OCI-LY3 (cell line): ENCODE measurements around the gene JAZF1.

Experiments
- H2AFZ ChIP-seq: fragments of 200-600, 300-600 bp; shearing (Covaris generic); 2 replicates; pipeline ENCODE4 v1.6.0; 2014; ENCODE audit warnings: antibody characterized with exemption, low read depth, low read length
- H3K27ac ChIP-seq: fragments of 200-600, 300-600 bp; sonication (generic); 2 replicates; pipeline ENCODE4 v1.5.1; 2014; ENCODE audit warnings: mild to moderate bottlenecking, low read length, moderate library complexity, mixed read lengths
- H3K27me3 ChIP-seq: fragments of 200-600, 300-600 bp; sonication (generic); 2 replicates; pipeline ENCODE4 v1.6.1; 2014; ENCODE audit warnings: low read depth, low read length, mixed read lengths
- H3K36me3 ChIP-seq: fragments of 200-600, 300-600 bp; sonication (generic); replicated peaks from 2 replicates; pipeline ENCODE3; 2014; ENCODE audit warnings: low read depth, low read length, mixed read lengths
- H3K4me1 ChIP-seq: fragments of 300-600, 200-600 bp; sonication (generic); 2 replicates; pipeline ENCODE4 v1.6.1; 2014; ENCODE audit warnings: low read length, mixed read lengths
- H3K4me2 ChIP-seq: fragments of 200-600, 300-600 bp; sonication (generic); 2 replicates; pipeline ENCODE4 v1.6.1; 2014; ENCODE audit warnings: low read length, mixed read lengths
- H3K4me3 ChIP-seq: fragments of 300-600, 200-600 bp; sonication (generic); 2 replicates; pipeline ENCODE4 v1.5.1; 2014; ENCODE audit warnings: antibody characterized with exemption, mild to moderate bottlenecking, low read length, moderate library complexity
- H3K79me2 ChIP-seq: fragments of 300-600, 200-600 bp; shearing (Covaris generic); 2 replicates; pipeline ENCODE4 v1.6.1; 2014; ENCODE audit warnings: mild to moderate bottlenecking, low read length, mixed read lengths
- H3K9ac ChIP-seq: fragments of 300-600, 200-600 bp; shearing (Covaris generic); 2 replicates; pipeline ENCODE4 v1.6.0; 2014; ENCODE audit warnings: mild to moderate bottlenecking, low read length, moderate library complexity
- H3K9me3 ChIP-seq: fragments of 200-600, 300-600 bp; shearing (Covaris generic); 2 replicates; pipeline ENCODE4 v1.6.1; 2014; ENCODE audit warnings: low read length, mixed read lengths; ENCODE audit not compliant: insufficient read depth
- H4K20me1 ChIP-seq: fragments of 200-600, 300-600 bp; sonication (generic); 2 replicates; pipeline ENCODE4 v1.6.1; 2016; ENCODE audit warnings: low read length, mixed read lengths; ENCODE audit not compliant: insufficient read depth
- EZH2phosphoT487 ChIP-seq: fragments of 200-600 bp; shearing (Covaris generic); IDR thresholded peaks from 2 replicates; pipeline ENCODE4 v1.6.1; 2018; ENCODE audit warnings: antibody characterized with exemption, mixed run types, low read depth
- TF ChIP-seq, protein P1 (sequence below): fragments of 200-600, 300-600 bp; sonication (generic); IDR thresholded peaks from 2 replicates; pipeline ENCODE4 v1.5.1; 2014; ENCODE audit warnings: antibody characterized with exemption, low read length, low read depth

JAZF1 gene

GRCh38 chr7:28155019-28155660 is 25.5 kb downstream of the JAZF1 start:
- no peak overlapping the region for H2AFZ ChIP-seq
- peak overlapping the region; percentile 99 for H3K27ac ChIP-seq
- peaks cover 10% of the 10 kb centered on the region for H3K79me2 ChIP-seq
- peak; percentile 84 for TF ChIP-seq EZH2phosphoT487
- TF ChIP-seq, protein P1, sequence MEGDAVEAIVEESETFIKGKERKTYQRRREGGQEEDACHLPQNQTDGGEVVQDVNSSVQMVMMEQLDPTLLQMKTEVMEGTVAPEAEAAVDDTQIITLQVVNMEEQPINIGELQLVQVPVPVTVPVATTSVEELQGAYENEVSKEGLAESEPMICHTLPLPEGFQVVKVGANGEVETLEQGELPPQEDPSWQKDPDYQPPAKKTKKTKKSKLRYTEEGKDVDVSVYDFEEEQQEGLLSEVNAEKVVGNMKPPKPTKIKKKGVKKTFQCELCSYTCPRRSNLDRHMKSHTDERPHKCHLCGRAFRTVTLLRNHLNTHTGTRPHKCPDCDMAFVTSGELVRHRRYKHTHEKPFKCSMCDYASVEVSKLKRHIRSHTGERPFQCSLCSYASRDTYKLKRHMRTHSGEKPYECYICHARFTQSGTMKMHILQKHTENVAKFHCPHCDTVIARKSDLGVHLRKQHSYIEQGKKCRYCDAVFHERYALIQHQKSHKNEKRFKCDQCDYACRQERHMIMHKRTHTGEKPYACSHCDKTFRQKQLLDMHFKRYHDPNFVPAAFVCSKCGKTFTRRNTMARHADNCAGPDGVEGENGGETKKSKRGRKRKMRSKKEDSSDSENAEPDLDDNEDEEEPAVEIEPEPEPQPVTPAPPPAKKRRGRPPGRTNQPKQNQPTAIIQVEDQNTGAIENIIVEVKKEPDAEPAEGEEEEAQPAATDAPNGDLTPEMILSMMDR: no peak
- peak overlapping the region; percentile 68 for H3K9ac ChIP-seq
- no peaks in the 10 kb centered on the region for H4K20me1 ChIP-seq
- H3K36me3 ChIP-seq: no peaks in the 10 kb centered on the region
- peaks cover 69% of the 10 kb centered on the region for H3K4me1 ChIP-seq
- H3K9me3 ChIP-seq: no peaks in the 10 kb centered on the region
- 0 out of 2 replicates have a peak, but pooled peaks cover 4% of the 10 kb centered on the region for H3K27me3 ChIP-seq
- H3K4me3 ChIP-seq: peak overlapping the region; percentile 68
- peak overlapping the region; percentile 93 for H3K4me2 ChIP-seq

GRCh38 chr7:28152594-28152993 is 28.0 kb downstream of the JAZF1 start:
- Histone ChIP-seq H3K9ac (peak overlapping the region; percentile 53), H3K9me3 (no peaks in the 10 kb centered on the region), H3K27ac (peak overlapping the region; percentile 90), H3K4me3 (peak overlapping the region; percentile 37), H2AFZ (no peak overlapping the region), H3K27me3 (0 out of 2 replicates have a peak, but pooled peaks cover 3% of the 10 kb centered on the region), H4K20me1 (no peaks in the 10 kb centered on the region), H3K79me2 (peaks cover 10% of the 10 kb centered on the region), H3K36me3 (no peaks in the 10 kb centered on the region), H3K4me1 (peaks cover 79% of the 10 kb centered on the region), H3K4me2 (peak overlapping the region; percentile 68)
- TF ChIP-seq EZH2phosphoT487: no peak
- TF ChIP-seq, protein P1: no peak

- Histone ChIP-seq H3K4me3 (peak overlapping the region; percentile 37), H3K27ac (peak overlapping the region; percentile 90), H3K79me2 (peaks cover 10% of the 10 kb centered on the region), H3K4me2 (peak overlapping the region; percentile 68), H3K36me3 (no peaks in the 10 kb centered on the region), H3K4me1 (peaks cover 72% of the 10 kb centered on the region), H3K9ac (peak overlapping the region; percentile 53), H3K9me3 (no peaks in the 10 kb centered on the region), H3K27me3 (no peaks in the 10 kb centered on the region), H4K20me1 (no peaks in the 10 kb centered on the region), H2AFZ (no peak overlapping the region)
- TF ChIP-seq, protein P1: no peak
- TF ChIP-seq EZH2phosphoT487: no peak
Observed at GRCh38 chr7:28151965-28152364, 28.6 kb downstream of the JAZF1 start.

GRCh38 chr7:28149291-28150101 is 31.1 kb downstream of the JAZF1 start:
- Histone ChIP-seq H3K9ac (no peak overlapping the region), H3K36me3 (peaks cover 3% of the 10 kb centered on the region), H3K4me3 (no peak overlapping the region), H3K9me3 (no peaks in the 10 kb centered on the region), H2AFZ (no peak overlapping the region), H4K20me1 (no peaks in the 10 kb centered on the region), H3K4me2 (peak overlapping the region; percentile 41), H3K79me2 (peaks cover 10% of the 10 kb centered on the region), H3K27me3 (no peaks in the 10 kb centered on the region), H3K27ac (no peak overlapping the region), H3K4me1 (peaks cover 51% of the 10 kb centered on the region)
- TF ChIP-seq, protein P1: no peak
- no peak for TF ChIP-seq EZH2phosphoT487
